Activated CD8-positive, alpha-beta memory T cell treated with anti-CD3 and anti-CD28 coated beads for 1 hour (primary cell): ENCODE data around the gene CACNA2D3.

Experiments used
- DNase-seq, 2 donors: peaks; one replicate each; pipeline ENCODE4 v3.0.0-alpha.2; 2020; ENCODE audit warnings: low read depth in 1 of 2; ENCODE audit errors: extremely low read depth in 1 of 2

Gene CACNA2D3

DNA sequence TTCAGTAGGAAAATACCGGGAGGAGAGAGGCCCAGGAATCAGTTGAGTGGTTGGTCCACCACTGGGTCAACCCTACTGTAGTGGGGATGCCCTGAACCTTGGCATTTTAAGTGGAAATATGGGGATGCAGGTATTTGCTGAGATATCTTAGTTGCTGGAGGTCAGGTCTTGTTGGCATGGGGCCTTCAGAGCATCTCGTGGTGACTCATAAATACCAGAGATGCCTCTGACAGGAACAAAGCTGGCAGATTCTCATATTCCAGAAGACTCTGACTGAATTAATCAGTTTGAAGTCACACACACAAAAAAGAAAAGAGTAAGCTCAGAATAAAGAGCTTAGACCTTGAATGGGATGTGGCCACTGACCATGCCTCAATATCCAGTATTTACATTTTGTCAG lies 91.6 kb downstream of the CACNA2D3 start:
- no peak for DNase-seq

DNA sequence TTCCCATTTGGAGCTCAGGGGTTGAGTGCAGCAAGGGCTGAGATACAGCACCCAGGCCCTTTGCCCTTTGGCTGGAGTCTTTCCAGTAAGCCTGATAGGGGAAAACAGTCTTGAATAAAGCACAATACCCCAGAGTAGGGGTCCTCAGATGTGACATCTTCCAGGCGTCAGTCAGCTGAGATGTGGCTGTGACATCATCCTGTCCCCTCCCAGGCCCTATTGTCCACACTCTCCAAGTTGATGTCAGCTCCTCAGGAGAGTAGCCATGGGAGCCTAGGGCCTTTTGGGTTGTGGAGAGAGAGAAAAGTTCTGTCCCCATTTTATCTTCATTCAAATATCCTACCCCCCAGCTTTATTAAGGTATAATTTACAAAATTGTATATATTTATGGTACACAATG lies 92.5 kb downstream of the CACNA2D3 start:
- no peak for DNase-seq

DNA sequence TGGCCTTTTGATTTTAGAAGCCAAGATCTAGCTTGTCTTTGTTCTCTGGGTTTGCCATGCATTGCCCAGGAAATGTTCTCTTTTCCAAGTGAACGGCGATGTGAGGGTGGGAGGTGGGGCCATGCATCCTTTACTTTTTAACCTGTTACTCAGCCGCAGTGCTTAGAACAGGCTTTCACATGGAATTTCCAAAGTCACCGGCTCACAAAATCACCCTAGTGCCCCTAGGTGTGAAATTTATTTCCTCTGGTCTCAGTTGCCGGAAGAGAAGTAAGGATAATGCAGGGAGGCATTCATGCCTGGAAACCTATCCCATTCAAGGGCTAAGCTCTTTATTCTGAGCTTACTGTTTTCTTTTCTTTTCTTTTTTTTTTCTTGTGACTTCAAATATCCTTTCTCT lies 93.2 kb downstream of the CACNA2D3 start:
- no peak for DNase-seq

DNA sequence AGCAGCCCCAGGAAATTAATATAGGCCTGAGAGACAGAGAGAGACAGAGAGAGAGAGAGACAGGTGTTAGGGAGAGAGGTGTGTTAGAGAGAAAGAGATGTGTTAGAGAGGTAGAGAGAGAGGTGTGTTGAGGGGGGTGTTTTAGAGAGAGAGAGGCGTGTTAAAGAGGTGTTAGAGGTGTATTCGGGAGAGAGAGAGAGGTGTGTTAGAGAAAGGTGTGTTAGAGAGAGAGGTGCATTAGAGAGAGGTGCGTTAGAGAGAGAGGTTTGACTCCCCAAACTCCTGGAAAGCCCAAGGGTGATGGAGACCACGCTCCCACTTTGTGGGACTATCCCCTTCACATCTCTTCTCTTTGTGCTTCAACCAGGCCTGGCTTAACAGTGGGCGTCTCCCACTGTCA lies 95.5 kb downstream of the CACNA2D3 start:
- DNase-seq = no peak

DNA sequence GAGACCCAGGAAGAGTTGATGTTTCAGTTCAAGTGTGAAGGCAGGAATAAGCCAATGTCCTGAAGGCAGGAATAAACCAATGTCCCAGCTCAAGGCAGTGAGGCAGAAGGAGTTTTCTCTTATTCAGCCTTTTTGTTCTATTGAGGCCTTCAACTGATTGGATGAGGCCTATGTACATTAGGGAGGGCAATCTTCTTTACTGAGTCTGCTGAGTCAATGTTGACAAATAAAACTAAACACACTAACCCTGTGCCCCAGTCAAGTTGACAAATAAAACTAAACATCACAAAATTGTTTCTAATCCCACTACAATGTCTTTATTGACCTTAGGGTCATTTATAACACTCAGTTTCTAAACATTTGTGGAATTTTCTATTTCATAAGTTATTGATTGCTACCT lies 100.0 kb downstream of the CACNA2D3 start:
- no peak for DNase-seq

DNA sequence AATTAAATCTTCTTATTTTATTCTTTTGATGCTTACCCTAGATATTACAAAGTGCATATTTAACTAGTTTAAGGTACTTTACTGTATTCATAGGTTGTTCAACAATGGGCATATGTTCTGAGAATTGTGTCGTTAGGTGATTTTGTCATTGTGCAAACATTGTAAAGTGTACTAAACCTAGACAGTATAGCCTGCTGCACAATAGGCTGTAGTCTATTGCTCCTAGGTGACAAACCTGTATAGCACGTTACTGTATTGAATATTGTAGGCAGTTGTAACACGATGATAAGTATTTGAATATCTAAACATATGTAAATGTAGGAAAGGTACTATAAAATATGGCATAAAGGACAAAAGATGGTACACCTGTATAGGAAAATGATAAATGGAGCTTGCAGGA lies 100.7 kb downstream of the CACNA2D3 start:
- DNase-seq = no peak

DNA sequence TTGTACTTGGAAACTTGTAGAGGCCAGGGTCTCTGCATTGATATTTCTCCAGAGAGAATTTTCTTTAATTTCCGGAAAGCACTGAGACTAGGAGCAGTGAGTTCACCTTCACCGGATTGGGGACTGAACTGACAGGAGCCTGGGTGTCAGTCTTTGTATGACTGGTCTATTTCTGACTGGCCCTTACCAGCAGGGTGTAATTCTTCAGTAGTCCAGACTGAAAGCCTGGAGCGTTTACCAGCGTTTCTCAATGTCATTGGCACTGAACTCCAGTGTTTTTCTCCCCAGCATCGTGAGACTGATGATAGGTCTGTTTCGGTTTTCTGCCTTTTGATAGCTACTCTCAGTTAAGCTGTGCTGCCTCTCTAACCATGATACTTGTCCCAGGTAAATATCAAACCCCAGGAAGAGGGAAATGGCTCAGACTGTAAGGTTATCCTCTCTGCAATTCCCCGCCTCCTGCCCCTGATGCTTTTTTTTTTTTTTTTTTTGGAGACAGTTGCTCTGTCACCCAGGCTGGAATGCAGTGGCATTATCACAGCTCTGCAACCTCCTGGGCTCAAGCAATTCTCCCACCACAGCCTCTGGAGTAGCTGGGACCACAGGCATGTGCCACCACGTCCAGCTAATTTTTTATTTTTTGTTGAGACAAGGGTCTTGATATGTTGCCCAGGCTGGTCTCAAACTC lies 103.6 kb downstream of the CACNA2D3 start:
- no peak for DNase-seq

DNA sequence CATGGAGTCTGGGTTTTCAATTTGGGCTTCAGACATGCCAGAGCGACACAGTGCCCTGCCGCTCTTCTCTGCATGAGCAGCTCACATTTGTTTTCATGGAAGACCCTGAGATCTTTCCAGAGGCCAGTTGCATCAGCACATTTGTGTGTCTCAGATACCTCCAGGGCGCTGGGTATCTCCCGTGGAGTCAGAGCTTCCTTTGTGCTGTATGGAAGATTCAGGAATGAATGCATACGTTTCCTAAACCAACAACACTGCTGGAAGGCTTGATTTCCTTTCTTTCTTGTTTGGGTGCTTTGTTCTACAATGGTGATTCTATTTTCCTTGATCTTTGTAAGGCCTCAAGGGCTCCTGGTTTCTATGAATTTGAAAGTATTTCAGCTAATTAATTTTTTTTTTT lies 106.5 kb downstream of the CACNA2D3 start:
- no peak for DNase-seq

DNA sequence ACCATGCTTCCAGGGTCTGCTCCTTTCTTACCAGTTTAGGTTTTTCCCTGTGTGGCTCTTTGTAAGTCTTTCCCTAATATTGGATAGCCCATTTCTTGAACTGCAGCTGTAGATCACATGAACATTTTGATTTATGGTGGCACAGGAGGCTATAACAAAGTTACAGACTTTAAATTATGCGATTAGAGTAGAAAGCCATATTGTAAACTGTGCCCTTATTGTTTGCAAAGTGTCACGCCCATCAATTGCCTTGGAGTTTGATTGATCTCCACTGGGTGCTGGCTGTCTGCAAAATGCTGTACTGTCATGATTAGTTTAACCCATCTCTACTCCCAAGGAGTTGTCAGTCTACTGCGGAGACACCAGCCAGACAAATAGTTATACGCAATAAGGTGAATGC lies 110.3 kb downstream of the CACNA2D3 start:
- no peak for DNase-seq

DNA sequence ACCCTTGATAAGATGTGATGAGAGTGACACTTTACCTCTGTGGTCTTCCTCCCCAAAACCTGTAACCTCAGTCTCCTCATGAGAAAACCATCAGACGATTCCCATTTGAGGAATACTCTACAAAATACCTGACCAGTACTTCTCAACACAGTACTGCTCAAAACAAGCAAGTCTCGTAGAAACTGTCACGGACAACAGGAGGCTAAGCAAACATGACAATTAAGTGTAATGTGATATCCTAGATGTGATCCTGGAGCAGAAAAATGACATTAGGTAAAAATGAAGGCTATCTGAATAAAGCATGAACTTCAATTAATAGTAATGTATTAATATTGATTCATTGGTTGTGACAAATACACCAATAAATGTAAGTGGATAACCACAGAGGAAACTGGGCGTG lies 113.6 kb downstream of the CACNA2D3 start:
- DNase-seq = no peak

DNA sequence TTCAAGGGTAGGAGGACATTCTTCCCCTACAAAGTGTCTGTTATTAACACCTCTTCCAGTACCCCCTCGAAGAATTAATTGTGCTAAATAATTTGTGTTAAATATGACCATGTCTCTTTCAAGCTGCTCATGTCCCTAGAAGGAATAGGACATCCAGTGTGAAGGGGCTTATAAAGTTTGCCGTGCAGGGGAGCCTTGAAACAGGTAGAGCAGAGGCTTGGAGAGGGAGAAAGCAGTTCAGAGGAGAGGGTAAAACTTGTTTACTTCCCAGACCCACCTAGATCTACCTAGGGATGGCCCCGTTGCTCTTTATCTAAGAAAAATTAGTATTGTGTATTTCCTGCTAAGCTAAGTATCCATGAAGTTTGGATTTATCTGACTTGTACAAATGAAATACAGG lies 114.8 kb downstream of the CACNA2D3 start:
- DNase-seq = no peak

DNA sequence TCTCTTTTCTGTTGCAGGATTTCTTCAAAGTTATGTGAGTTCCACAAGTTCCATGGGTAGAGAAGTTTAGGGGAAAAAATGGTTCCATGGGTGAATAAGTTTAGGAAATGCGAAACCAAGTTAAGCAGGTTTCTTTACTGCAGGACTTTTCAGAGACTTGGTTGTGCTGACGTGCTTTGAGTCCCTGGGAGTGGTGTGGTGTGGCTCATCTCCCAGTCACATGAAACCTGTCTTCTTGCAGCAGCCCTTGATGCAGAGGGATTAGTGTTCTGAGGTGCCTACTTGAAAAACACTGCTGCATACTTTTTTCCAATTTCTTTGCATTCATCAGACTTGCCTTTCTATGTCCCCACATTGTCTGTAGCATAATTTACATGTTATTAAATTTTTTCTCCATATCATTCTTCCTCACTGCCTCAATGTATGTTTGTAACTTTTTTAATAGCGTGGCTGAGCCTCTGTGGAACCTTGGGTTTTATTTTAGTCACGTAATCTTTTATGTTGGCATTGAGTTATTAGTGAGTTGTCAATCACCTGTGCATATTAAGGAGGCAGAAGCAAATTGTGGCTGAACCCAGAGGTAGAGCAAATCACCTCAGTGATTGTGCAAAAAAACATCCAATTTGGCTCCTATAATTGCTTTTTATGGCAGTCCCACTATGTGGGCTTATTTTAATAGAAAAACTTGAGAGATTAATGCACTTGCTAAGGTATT lies 115.6 kb downstream of the CACNA2D3 start:
- no peak for DNase-seq

DNA sequence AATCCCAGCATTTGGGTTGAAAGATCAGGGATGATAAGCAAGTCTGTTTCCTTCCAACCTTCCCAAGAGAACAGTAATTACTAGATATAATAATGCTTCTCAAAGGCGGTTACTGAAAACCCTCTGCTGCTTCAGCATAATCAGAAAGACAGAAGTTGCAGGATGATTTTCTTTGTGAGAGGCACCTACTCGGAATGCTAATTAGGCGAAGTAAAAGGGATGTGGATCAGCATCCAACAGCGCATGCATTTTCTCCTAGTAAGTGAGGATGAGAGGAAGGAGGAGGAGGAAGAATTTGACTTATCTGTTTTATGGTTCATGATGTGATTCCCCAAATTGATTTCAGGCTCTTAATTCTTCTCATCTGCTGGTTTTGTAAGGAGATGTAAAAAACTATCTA lies 118.0 kb downstream of the CACNA2D3 start:
- DNase-seq = no peak

DNA sequence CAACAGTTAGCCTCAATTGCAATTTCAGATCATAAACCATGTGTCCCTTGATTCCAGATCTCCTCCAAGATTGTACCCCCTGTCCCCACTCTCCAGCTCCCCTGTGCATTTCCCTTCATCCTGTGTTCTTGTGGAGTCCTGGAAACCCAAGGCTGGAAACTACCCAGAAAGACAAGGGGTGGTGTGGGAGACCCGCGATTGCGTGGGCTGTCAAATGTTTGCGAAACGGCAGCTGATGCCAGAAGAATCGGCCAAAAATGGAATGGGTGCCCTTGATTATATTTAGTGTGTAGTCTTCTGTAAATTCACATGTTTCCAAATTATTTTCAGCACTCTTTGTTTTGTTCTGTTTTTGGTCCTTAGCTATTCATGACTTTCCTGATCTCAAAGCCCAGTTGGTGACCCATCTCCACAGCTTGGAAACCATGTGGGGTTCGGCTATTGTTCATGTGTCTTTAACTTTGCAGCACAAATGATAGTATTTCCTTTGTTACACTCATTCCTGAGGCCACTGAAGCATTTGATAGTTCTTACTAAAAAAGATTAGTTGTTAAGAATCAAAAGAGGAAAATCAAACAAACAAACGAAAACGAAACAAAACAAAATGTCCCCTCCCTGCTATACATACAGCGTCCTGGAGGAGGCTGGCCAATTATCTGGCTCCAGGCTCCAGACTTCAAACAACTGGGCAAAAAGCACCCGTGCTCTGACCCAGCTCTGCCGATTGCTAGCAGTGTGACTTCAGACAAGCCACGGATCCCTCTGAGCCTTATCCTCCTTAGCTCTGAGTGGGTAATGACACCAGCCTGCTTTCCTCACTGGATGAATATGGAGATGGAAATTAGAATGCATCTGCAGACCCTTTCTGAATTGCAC lies 120.9 kb downstream of the CACNA2D3 start:
- DNase-seq = no peak

DNA sequence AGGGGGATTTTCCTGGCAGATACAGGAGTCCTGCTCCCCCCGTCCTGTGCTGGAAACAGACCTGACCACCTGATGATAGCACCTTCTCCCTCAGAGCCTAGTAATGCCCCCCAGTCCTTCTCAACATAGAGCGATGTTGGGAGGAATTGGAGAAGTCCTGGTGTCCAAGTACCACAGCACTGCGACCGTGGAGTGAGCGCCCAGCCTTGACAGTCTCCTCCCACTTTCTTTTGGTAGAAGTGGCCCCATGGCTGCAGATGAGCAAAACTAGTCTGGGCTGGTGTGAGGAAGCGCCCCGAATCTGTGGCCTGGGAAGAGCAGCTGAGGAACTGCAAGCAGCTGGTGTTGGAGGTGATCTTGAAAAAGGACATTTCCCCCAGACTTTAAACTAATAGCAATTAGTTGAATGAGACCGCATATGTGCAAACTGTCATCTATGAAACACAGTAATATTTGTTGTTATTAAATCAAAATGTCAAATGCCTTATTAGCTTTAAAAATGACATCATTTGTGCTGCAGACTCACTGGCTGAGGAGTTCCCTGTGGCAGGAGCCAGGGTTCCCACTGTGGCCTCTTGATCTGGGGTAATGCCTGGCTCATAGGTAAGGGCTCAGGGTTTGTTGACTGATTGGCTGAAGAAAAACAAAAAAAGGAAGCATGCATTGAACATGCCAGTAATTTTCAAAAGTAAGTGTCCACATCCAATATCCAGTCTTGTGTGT lies 121.8 kb downstream of the CACNA2D3 start:
- DNase-seq = no peak

DNA sequence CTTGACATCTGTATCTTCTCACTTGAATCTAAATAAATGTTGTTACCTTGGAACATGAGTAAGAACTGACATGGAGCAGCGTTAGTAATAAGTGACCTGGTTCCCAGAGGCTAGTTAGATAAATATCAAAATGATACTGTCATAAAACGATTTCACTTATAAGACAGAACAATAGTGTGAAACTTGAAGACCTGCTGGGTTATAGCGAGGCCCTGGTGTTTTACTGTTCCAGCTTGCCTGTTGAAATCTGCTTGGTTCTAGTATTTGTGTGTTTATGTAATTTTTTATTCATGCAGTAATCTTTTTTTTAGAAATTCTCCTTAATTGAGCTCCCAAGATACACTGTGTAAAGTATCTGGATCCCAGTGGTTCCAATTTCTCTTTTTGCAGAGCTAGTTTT lies 129.4 kb downstream of the CACNA2D3 start:
- no peak for DNase-seq

DNA sequence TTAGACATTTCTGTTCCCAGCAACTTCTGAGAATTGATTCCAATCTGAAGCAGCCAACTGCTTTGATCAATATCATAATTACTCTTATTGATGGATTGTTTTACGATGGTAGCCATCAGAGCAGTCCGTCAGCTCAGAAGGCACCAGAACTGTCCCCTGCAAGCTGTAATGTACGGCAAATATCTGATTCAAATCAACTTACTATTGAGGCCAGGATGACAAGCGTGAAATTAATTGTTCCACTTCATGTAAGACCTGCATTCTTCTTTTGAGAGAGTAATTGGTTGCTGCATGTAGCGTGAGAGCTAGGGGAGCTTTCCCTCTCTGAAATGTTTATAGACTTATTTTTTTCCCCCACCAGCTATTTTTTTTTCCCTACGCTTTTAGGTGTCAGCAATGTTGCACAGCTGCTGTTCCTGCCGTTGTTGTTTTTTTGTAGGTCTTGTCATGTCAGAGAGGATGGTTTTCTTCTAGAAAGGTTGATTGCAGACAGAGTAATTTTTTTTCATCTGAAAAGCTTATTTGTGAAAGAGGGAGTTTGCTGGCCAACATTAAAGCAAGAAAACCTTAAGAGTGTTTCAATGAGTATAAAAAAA lies 134.9 kb downstream of the CACNA2D3 start:
- DNase-seq = no peak

DNA sequence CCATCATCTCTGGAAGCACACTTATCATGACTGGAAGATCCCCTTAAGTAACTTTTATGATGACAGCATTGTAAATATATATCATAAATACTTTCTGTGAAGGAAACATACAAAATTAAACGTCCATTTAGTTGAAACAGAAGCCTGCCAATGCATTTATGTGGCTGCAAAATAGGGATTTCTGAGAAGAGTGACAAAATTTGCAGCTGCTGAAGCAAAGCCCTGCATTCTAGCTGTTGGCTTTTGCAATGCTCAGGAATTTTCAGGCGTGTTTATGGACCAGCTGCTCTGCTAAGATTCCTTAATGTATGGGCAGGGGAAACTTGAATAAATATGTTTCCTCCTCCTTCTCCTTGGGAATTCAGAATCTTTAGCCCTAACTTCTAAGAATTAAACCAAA lies 137.3 kb downstream of the CACNA2D3 start:
- no peak for DNase-seq

DNA sequence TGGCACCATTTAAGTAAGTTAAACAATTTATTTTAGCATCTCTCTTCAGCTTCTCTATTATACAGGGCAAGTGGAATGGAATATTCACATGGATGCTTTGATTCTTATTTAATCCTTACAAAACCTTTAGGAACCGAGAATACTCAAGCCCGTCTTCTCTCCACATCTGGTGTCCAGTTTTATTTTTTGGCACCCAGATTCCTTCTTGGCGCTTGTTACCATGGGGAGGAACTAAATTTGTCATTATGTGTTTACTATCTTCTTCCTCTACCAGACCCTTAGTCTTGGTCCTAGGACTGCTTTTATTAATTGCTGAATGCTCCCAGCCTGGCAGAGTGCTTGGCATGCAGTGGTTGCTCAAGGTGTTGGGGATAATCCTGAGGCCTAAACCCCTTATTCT lies 138.8 kb downstream of the CACNA2D3 start:
- DNase-seq = no peak

DNA sequence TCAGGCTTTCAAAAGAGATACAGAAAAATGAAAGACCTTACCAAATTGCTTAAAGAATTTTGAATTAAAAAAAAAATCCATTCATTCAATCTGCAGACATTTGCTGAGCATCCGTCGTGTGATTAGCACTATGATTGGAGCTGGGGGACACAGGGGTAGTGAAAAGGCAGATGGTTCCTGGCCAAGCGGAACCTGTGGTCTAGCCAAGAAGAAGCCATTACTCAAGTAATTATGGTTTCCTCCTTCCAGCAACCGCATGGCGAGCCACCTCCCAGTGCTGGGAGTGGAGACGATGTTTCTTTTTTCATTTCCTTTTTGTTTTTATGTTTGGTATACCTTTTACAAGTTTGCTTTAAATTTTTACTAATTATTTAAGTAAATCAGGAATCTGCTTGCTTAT lies 140.2 kb downstream of the CACNA2D3 start:
- no peak for DNase-seq

DNA sequence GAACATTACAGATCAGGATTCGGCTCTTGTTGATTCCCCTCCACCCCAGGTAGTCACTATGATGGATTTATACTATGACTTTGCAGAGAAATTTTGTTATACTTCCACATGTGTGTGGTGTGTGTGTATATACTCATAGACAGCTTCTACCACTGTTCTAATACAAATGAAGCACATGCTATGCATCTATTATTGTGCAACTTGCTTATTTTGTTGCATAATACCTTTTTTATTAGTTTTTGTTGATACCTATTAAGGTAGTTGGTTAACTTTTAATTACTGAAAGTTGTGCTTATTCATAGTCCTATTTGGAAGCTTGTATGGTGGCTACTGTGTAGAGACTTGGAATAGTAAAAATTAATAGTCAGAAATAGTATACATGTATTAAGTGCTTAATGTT lies 140.6 kb downstream of the CACNA2D3 start:
- DNase-seq = no peak
